ENCODE measurements around the gene CACNB1. TPM values are rescaled to one million over a fixed set of nuclear protein-coding genes. Genes with fewer than 3 reads are reported as not detected.

Gene CACNB1
- total RNA-seq: 10 to 100 TPM; 12.7 to 16.1 TPM
- long read RNA-seq, partial matches to known transcripts: 1 of 3 reads
- long read RNA-seq, other reads (novel, unspliced or antisense): 2 of 3 reads

GRCh38 chr17:39197380-39198185 is at the start of gene CACNB1:
Gene CACNB1 (minus strand): TSS chr17:39197669. CDS start chr17:39197495, 174 bp downstream.
- ATAC-seq: peak; percentile 58
- intact Hi-C loops (cut with DNase I, micrococcal nuclease): no loop called here
- DNase-seq: peak; percentile 77 to 82

- no peak for ATAC-seq
- DNase-seq: no peak
- intact Hi-C loops (cut with DNase I, micrococcal nuclease): no loop called here
Measured at GRCh38 chr17:39246274-39246673, 48.8 kb upstream of the CACNB1 start.

GRCh38 chr17:39244600-39245570 is 47.4 kb upstream of the CACNB1 start:
- DNase-seq: peak; percentile 74 to 91
- peak; percentile 91 for ATAC-seq
- intact Hi-C loops (cut with DNase I, micrococcal nuclease): loop anchor here in 1 of 2 donors (5.0 kb wide), 1 partner anchor 38 kb away; no protein-coding TSS in a partner anchor

- ATAC-seq: peak; percentile 1
- DNase-seq: no peak
- intact Hi-C loops (cut with DNase I, micrococcal nuclease): loop anchor here in 1 of 2 donors (5.0 kb wide), 1 partner anchor 37 kb away; no protein-coding TSS in a partner anchor
Measured at GRCh38 chr17:39244016-39244599, 46.6 kb upstream of the CACNB1 start.

- intact Hi-C loops (cut with DNase I, micrococcal nuclease): loop anchor here in 1 of 2 donors (5.0 kb wide), 1 partner anchor 36 kb away; no protein-coding TSS in a partner anchor
- ATAC-seq: no peak
- no peak for DNase-seq
Measured at GRCh38 chr17:39243155-39243554, 45.7 kb upstream of the CACNB1 start.

GRCh38 chr17:39240631-39241030 is 43.2 kb upstream of the CACNB1 start:
- ATAC-seq: no peak
- no peak for DNase-seq
- intact Hi-C loops (cut with DNase I, micrococcal nuclease): loop anchor here in 1 of 2 donors (5.0 kb wide), 1 partner anchor 33 kb away; no protein-coding TSS in a partner anchor

GRCh38 chr17:39239640-39240314 is 42.3 kb upstream of the CACNB1 start:
- ATAC-seq (peak; percentile 74), DNase-seq (peak in 1 of 2 donors; percentile 78)
- intact Hi-C loops (cut with DNase I, micrococcal nuclease): loop anchor here in 1 of 2 donors (5.0 kb wide), 1 partner anchor 32 kb away; no protein-coding TSS in a partner anchor

GRCh38 chr17:39238311-39238972 is 41.0 kb upstream of the CACNB1 start:
- intact Hi-C loops (cut with DNase I, micrococcal nuclease): no loop called here
- ATAC-seq (peak; percentile 81), DNase-seq (peak; percentile 58 to 60)

GRCh38 chr17:39237586-39237985 is 40.1 kb upstream of the CACNB1 start:
- intact Hi-C loops (cut with DNase I, micrococcal nuclease): no loop called here
- ATAC-seq (peak; percentile 18), DNase-seq (no peak)

- intact Hi-C loops (cut with DNase I, micrococcal nuclease): no loop called here
Measured at GRCh38 chr17:39236981-39237441, 39.5 kb upstream of the CACNB1 start.

GRCh38 chr17:39236450-39236927 is 39.0 kb upstream of the CACNB1 start:
- ATAC-seq: no peak
- intact Hi-C loops (cut with DNase I, micrococcal nuclease): no loop called here
- no peak for DNase-seq

More at GRCh38 chr17:39236981-39237441, 39.5 kb upstream of the CACNB1 start:
- ATAC-seq (no peak), DNase-seq (no peak)

- intact Hi-C loops (cut with DNase I, micrococcal nuclease): no loop called here
Measured at GRCh38 chr17:39235555-39236449, 38.3 kb upstream of the CACNB1 start.

GRCh38 chr17:39231591-39232551 is 34.4 kb upstream of the CACNB1 start:
- DNase-seq (peak in 1 of 2 donors; percentile 47), ATAC-seq (peak; percentile 74)
- intact Hi-C loops (cut with DNase I, micrococcal nuclease): no loop called here

More at GRCh38 chr17:39235555-39236449, 38.3 kb upstream of the CACNB1 start:
- peak; percentile 52 for ATAC-seq
- no peak for DNase-seq

GRCh38 chr17:39231091-39231561 is 33.7 kb upstream of the CACNB1 start:
- ATAC-seq (no peak), DNase-seq (no peak)
- intact Hi-C loops (cut with DNase I, micrococcal nuclease): no loop called here

- intact Hi-C loops (cut with DNase I, micrococcal nuclease): no loop called here
Measured at GRCh38 chr17:39230361-39230760, 32.9 kb upstream of the CACNB1 start.

More at GRCh38 chr17:39230361-39230760, 32.9 kb upstream of the CACNB1 start:
- no peak for ATAC-seq
- DNase-seq: no peak

Data from left colon (tissue), 2 donors.